PFSK-1 (cell line): ENCODE measurements around the gene METTL22.

Experiments used
- FOXP2 ChIP-seq: optimal IDR thresholded peaks from 2 replicates; pipeline ENCODE3; 2011; ENCODE audit warnings: borderline replicate concordance, control low read depth, inconsistent platforms; ENCODE audit not compliant: insufficient read depth; ENCODE audit errors: extremely low read length, extremely low read depth
- POLR2AphosphoS5 ChIP-seq: IDR thresholded peaks from 2 replicates; pipeline ENCODE4 v1.6.1; 2012; ENCODE audit warnings: low read depth, mild to moderate bottlenecking, control low read depth, low read length, moderate library complexity
- REST ChIP-seq, 2 experiments: IDR thresholded peaks; 2 replicates each; pipeline versions ENCODE4 v1.6.1 to v1.8.0; 2011 to 2012; ENCODE audit warnings: low read depth in 2 of 2, low read length in 2 of 2, control low read depth in 1 of 2, inconsistent platforms in 1 of 2, mild to moderate bottlenecking in 1 of 2, moderate library complexity in 1 of 2; ENCODE audit not compliant: insufficient read depth in 1 of 2
- SIN3A ChIP-seq: IDR thresholded peaks from 2 replicates; pipeline ENCODE4 v1.6.1; 2012; ENCODE audit warnings: mild to moderate bottlenecking, low read length, moderate library complexity, borderline replicate concordance; ENCODE audit not compliant: insufficient read depth
- TAF1 ChIP-seq: IDR thresholded peaks from 2 replicates; pipeline ENCODE4 v1.6.1; 2012; ENCODE audit warnings: low read length, control low read depth, borderline replicate concordance; ENCODE audit not compliant: insufficient read depth

Gene METTL22

GRCh38 chr16:8642146-8642545 is 20.6 kb downstream of the METTL22 start:
- TF ChIP-seq REST (IDR thresholded peaks at IDR 0.05; ENCODE audit: insufficient read depth in 1 of 2, low read depth in 2 of 2, low read length in 2 of 2) (no peak), POLR2AphosphoS5 (no peak), SIN3A (no peak), TAF1 (no peak), FOXP2 (no peak)

GRCh38 chr16:8644211-8645140 is 23.0 kb downstream of the METTL22 start:
- TF ChIP-seq POLR2AphosphoS5 (no peak), TAF1 (no peak), REST (IDR thresholded peaks at IDR 0.05; ENCODE audit: insufficient read depth in 1 of 2, low read depth in 2 of 2, low read length in 2 of 2) (no peak), SIN3A (no peak), FOXP2 (no peak)

GRCh38 chr16:8645141-8645521 is 23.6 kb downstream of the METTL22 start:
- no peak for TF ChIP-seq REST (IDR thresholded peaks at IDR 0.05; ENCODE audit: insufficient read depth in 1 of 2, low read depth in 2 of 2, low read length in 2 of 2)
- no peak for TF ChIP-seq POLR2AphosphoS5
- TF ChIP-seq TAF1 = no peak
- no peak for TF ChIP-seq SIN3A
- no peak for TF ChIP-seq FOXP2

GRCh38 chr16:8645831-8646230 is 24.3 kb downstream of the METTL22 start:
- TF ChIP-seq FOXP2 (no peak), SIN3A (no peak), REST (IDR thresholded peaks at IDR 0.05; ENCODE audit: insufficient read depth in 1 of 2, low read depth in 2 of 2, low read length in 2 of 2) (no peak), POLR2AphosphoS5 (no peak), TAF1 (no peak)
